Nephron progenitor cell (in vitro differentiated cells): Measurements from ENCODE around the gene CENPH.

ENCODE experiments used
- DNase-seq: peaks from one replicate; pipeline ENCODE4 v3.0.0; 2021
- H3K27ac Mint-ChIP-seq: 2 replicates; pipeline ENCODE4 v1.8.0; 2021; ENCODE audit warnings: mild to moderate bottlenecking, moderate library complexity, mixed read lengths
- H3K27me3 Mint-ChIP-seq: 2 replicates; pipeline ENCODE4 v1.8.0; 2021; ENCODE audit warnings: mild to moderate bottlenecking, low read depth, mixed read lengths; ENCODE audit not compliant: poor library complexity
- H3K36me3 Mint-ChIP-seq: 2 replicates; pipeline ENCODE4 v1.8.0; 2021; ENCODE audit warnings: low read depth, mixed read lengths
- H3K4me1 Mint-ChIP-seq: 2 replicates; pipeline ENCODE4 v1.8.0; 2021; ENCODE audit warnings: mixed read lengths
- H3K4me3 Mint-ChIP-seq: 2 replicates; pipeline ENCODE4 v1.8.0; 2021; ENCODE audit warnings: mild to moderate bottlenecking, moderate library complexity, mixed read lengths
- H3K9me3 Mint-ChIP-seq: 2 replicates; pipeline ENCODE4 v1.8.0; 2021; ENCODE audit warnings: mild to moderate bottlenecking, moderate library complexity, mixed read lengths
- CTCF ChIP-seq: fragments of 200-600 bp; sonication (generic); IDR thresholded peaks from 2 replicates; pipeline ENCODE4 v1.5.0; 2021; ENCODE audit warnings: antibody characterized with exemption

CENPH gene

GRCh38 chr5:69152731-69153130 is 36.7 kb upstream of the CENPH start:
- no peaks in the 10 kb centered on the region for H3K27me3 Mint-ChIP-seq
- TF ChIP-seq CTCF, result no peak
- no peak for DNase-seq

GRCh38 chr5:69156456-69156855 is 32.9 kb upstream of the CENPH start:
- Mint-ChIP-seq H3K4me3 (no peak overlapping the region), H3K36me3 (no peaks in the 10 kb centered on the region), H3K4me1 (no peaks in the 10 kb centered on the region), H3K27ac (no peak overlapping the region), H3K27me3 (no peaks in the 10 kb centered on the region), H3K9me3 (no peaks in the 10 kb centered on the region)
- no peak for DNase-seq
- TF ChIP-seq CTCF, result no peak

More at GRCh38 chr5:69152731-69153130, 36.7 kb upstream of the CENPH start:
- Mint-ChIP-seq H3K4me3 (no peak overlapping the region), H3K36me3 (peaks cover 4% of the 10 kb centered on the region), H3K9me3 (no peaks in the 10 kb centered on the region), H3K4me1 (no peaks in the 10 kb centered on the region), H3K27ac (no peak overlapping the region)

DNA sequence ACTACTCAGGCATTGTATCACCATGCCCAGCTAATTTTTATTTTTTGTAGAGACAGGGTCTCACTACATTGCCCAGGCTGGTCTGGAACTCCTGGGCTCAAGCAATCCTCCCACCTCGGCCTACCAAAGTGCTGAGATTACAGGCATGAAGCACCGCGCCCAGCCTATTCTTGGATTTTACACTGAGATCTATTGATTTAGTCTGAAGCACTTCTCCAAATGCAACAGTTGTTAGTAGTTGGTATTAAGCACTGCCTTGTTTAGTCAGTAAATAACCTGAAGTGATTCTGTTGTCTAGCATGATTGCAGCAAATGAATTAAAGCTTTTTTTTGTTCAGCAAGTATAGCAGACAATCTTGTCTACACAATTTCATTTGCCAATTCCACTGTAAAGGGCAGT is 31.3 kb upstream of the CENPH start:
- Mint-ChIP-seq H3K4me3 (no peak overlapping the region), H3K9me3 (no peaks in the 10 kb centered on the region), H3K36me3 (no peaks in the 10 kb centered on the region), H3K4me1 (no peaks in the 10 kb centered on the region), H3K27me3 (no peaks in the 10 kb centered on the region), H3K27ac (no peak overlapping the region)
- no peak for DNase-seq
- no peak for TF ChIP-seq CTCF

GRCh38 chr5:69160651-69161050 is 28.7 kb upstream of the CENPH start:
- peaks cover under 1% of the 10 kb centered on the region for H3K4me1 Mint-ChIP-seq
- no peak overlapping the region for H3K4me3 Mint-ChIP-seq
- peaks cover 4% of the 10 kb centered on the region for H3K9me3 Mint-ChIP-seq
- H3K36me3 Mint-ChIP-seq, result no peaks in the 10 kb centered on the region
- TF ChIP-seq CTCF, result no peak
- H3K27me3 Mint-ChIP-seq, result peaks cover 6% of the 10 kb centered on the region
- no peak for DNase-seq
- H3K27ac Mint-ChIP-seq, result no peak overlapping the region

- peaks cover 13% of the 10 kb centered on the region for H3K9me3 Mint-ChIP-seq
- peaks cover 35% of the 10 kb centered on the region for H3K36me3 Mint-ChIP-seq
- H3K27me3 Mint-ChIP-seq, result peaks cover 6% of the 10 kb centered on the region
Measured at GRCh38 chr5:69166686-69167492, 22.5 kb upstream of the CENPH start, which contains the start of gene CCNB1. TSS of gene CCNB1 (plus strand) at chr5:69167150. CDS start at chr5:69167263, 113 bp downstream.

More at GRCh38 chr5:69166686-69167492, 22.5 kb upstream of the CENPH start, which contains the start of gene CCNB1:
- DNase-seq, result peak; percentile 97
- TF ChIP-seq CTCF, result no peak
- peaks cover 40% of the 10 kb centered on the region for H3K4me1 Mint-ChIP-seq
- H3K4me3 Mint-ChIP-seq, result peak within 1 kb of the TSS; percentile 96
- H3K27ac Mint-ChIP-seq, result peak within 1 kb of the TSS; percentile 97
